Measurements from ENCODE around the gene GALK1.

DNA sequence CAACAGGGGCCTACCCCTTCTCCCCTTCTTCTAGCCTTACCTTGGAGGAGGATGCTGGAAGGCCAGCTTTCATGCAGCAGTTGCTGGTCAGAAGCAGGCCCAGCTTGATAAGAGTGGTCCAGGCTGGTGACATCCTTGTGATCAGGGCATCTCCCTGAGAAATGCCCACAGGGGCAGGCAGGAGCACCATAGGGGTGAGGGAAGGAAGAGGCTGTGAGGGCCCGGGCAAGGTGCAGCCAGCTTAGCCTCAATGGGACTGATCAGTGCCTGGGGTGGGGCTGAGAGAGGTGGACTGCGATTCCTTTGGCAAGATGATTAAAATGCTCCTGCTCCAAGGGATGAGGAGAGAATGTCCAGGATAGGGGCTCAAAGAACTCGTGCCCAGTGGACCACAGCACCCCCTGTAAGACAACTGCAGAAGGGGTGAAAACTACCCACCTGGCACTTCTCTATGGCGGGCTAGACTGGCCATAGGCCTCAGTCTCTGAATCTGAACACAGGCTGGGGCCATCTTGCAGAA is 9.5 kb upstream of the GALK1 start:
- TF ChIP-seq, protein P1, sequence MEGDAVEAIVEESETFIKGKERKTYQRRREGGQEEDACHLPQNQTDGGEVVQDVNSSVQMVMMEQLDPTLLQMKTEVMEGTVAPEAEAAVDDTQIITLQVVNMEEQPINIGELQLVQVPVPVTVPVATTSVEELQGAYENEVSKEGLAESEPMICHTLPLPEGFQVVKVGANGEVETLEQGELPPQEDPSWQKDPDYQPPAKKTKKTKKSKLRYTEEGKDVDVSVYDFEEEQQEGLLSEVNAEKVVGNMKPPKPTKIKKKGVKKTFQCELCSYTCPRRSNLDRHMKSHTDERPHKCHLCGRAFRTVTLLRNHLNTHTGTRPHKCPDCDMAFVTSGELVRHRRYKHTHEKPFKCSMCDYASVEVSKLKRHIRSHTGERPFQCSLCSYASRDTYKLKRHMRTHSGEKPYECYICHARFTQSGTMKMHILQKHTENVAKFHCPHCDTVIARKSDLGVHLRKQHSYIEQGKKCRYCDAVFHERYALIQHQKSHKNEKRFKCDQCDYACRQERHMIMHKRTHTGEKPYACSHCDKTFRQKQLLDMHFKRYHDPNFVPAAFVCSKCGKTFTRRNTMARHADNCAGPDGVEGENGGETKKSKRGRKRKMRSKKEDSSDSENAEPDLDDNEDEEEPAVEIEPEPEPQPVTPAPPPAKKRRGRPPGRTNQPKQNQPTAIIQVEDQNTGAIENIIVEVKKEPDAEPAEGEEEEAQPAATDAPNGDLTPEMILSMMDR (IDR thresholded peaks at IDR 0.05; ENCODE audit: low read depth, low read length): no peak
- TF ChIP-seq EZH2phosphoT487 (IDR thresholded peaks at IDR 0.05; ENCODE audit: low read depth): no peak

Data from OCI-LY3 (cell line).